Activated B cell treated with CpG ODN at 0.5 μM for 24 hours (primary cell): ENCODE results near the gene PPP1R27. TPM values are rescaled to one million over a fixed set of nuclear protein-coding genes. Genes with fewer than 3 reads are reported as not detected.

Experiments
- ATAC-seq: fragments of 200-7000 bp; cut with Tn5 transposase; one replicate; pipeline ENCODE4 v1.10.0; 2021; ENCODE audit warnings: low read depth, mild to moderate bottlenecking, moderate library complexity
- CTCF ChIA-PET: fragments of 350-600 bp; sonication (Branson Sonifier 250); formaldehyde crosslinking; loops from one replicate; lab custom pipeline; 2021; ENCODE audit warnings: antibody characterized with exemption; lab: Charles Lee
- POLR2A ChIA-PET: fragments of 350-600 bp; sonication (Branson Sonifier 250); formaldehyde crosslinking; loops from one replicate; lab custom pipeline; 2021; ENCODE audit warnings: antibody characterized with exemption; lab: Charles Lee
- DNase-seq: peaks from one replicate; pipeline ENCODE4 v3.0.0; 2022
- H3K27ac Mint-ChIP-seq: one replicate; pipeline ENCODE4 v1.8.0; 2020; ENCODE audit warnings: mixed read lengths
- H3K27me3 Mint-ChIP-seq: one replicate; pipeline ENCODE4 v1.8.0; 2021; ENCODE audit warnings: mixed read lengths
- H3K36me3 Mint-ChIP-seq: one replicate; pipeline ENCODE4 v1.8.0; 2021; ENCODE audit warnings: low read depth, mixed read lengths
- H3K4me1 Mint-ChIP-seq: one replicate; pipeline ENCODE4 v1.8.0; 2021; ENCODE audit warnings: mixed read lengths
- H3K4me3 Mint-ChIP-seq: one replicate; pipeline ENCODE4 v1.8.0; 2020; ENCODE audit warnings: mild to moderate bottlenecking, mixed read lengths
- H3K9me3 Mint-ChIP-seq: one replicate; pipeline ENCODE4 v1.8.0; 2020; ENCODE audit warnings: mixed read lengths
- CTCF ChIP-seq: fragments of 200-600 bp; IDR thresholded peaks from one replicate; pipeline ENCODE4 v1.8.0; 2022; ENCODE audit warnings: antibody characterized with exemption, mild to moderate bottlenecking
- intact Hi-C: fragments of 100-400 bp; cut with micrococcal nuclease; formaldehyde crosslinking; loops from one replicate; pipeline ENCODE4 v1.15.1; 2024
- total RNA-seq: library from RNA; stranded (reverse); gene quantifications from 2 replicates; pipeline ENCODE4 v1.2.3, GENCODE V29; 2022

Gene PPP1R27
- total RNA-seq, 1 donor from 2014 or later: not detected

- Mint-ChIP-seq H3K27me3 (no peaks in the 10 kb centered on the region), H3K4me1 (peaks cover 22% of the 10 kb centered on the region), H3K9me3 (no peaks in the 10 kb centered on the region), H3K27ac (peak overlapping the region; percentile 77), H3K4me3 (peak overlapping the region; percentile 84), H3K36me3 (peaks cover 6% of the 10 kb centered on the region)
- DNase-seq (no peak), ATAC-seq (no peak)
- ChIA-PET POLR2A (interaction anchor here (0.6 to 2.1 kb wide), 16 partner anchors 8 to 595 kb away, joined by 3 to 18 read pairs (median 6); partner anchors contain the start of genes ALYREF, ANAPC11, ARHGDIA and CENPX), CTCF (interaction anchor here (1.1 kb wide), 1 partner anchor 35 kb away, joined by 3 read pairs; no protein-coding TSS in a partner anchor)
- intact Hi-C loops: loop anchor here (1.0 kb wide), 3 partner anchors 27 to 189 kb away; partner anchors contain the start of genes LRRC45 and MRPL12
- no peak for TF ChIP-seq CTCF
These were observed 674 bp downstream of the PPP1R27 start for GRCh38 chr17:81833921-81834830.

- H3K27me3 Mint-ChIP-seq: no peaks in the 10 kb centered on the region
- intact Hi-C loops: loop anchor here (1.0 kb wide), 3 partner anchors 28 to 190 kb away; partner anchors contain the start of genes LRRC45 and MRPL12
- peaks cover 22% of the 10 kb centered on the region for H3K4me1 Mint-ChIP-seq
- H3K27ac Mint-ChIP-seq: peak within 1 kb of the TSS; percentile 91
- H3K4me3 Mint-ChIP-seq: peak within 1 kb of the TSS; percentile 92
- ChIA-PET CTCF (interaction anchor here (1.1 kb wide), 1 partner anchor 36 kb away, joined by 3 read pairs; no protein-coding TSS in a partner anchor), POLR2A (interaction anchor here (0.6 to 2.1 kb wide), 18 partner anchors 11 to 615 kb away, joined by 3 to 18 read pairs (median 6); partner anchors contain the start of genes ALYREF, ANAPC11, ARHGDIA and CENPX)
- H3K36me3 Mint-ChIP-seq: peaks cover 6% of the 10 kb centered on the region
- no peak for TF ChIP-seq CTCF
- ATAC-seq (peak; percentile 81), DNase-seq (peak; percentile 97)
- H3K9me3 Mint-ChIP-seq: no peaks in the 10 kb centered on the region
These were observed 1.5 kb downstream of the PPP1R27 start, which contains the start of gene MCRIP1 for GRCh38 chr17:81833160-81833920. MCRIP1 (minus strand) TSS chr17:81833291; CDS start chr17:81824506, 8,785 bp downstream.

GRCh38 chr17:81832608-81833159 is 2.2 kb downstream of the PPP1R27 start:
- H3K9me3 Mint-ChIP-seq: no peaks in the 10 kb centered on the region
- DNase-seq (no peak), ATAC-seq (peak; percentile 21)
- ChIA-PET CTCF (no interaction called here), POLR2A (interaction anchor here (0.6 to 2.1 kb wide), 15 partner anchors 11 to 606 kb away, joined by 3 to 18 read pairs (median 6); partner anchors contain the start of genes ARHGDIA, CENPX, DCXR and LRRC45)
- TF ChIP-seq CTCF: no peak
- H3K27me3 Mint-ChIP-seq: no peaks in the 10 kb centered on the region
- H3K4me1 Mint-ChIP-seq: peaks cover 25% of the 10 kb centered on the region
- intact Hi-C loops: loop anchor here (1.0 kb wide), 4 partner anchors 29 to 191 kb away; partner anchors contain the start of genes LRRC45 and MRPL12
- H3K27ac Mint-ChIP-seq: peak overlapping the region; percentile 91
- H3K4me3 Mint-ChIP-seq: peak overlapping the region; percentile 92
- peaks cover 6% of the 10 kb centered on the region for H3K36me3 Mint-ChIP-seq

GRCh38 chr17:81831957-81832607 is 2.8 kb downstream of the PPP1R27 start:
- peaks cover 6% of the 10 kb centered on the region for H3K36me3 Mint-ChIP-seq
- ChIA-PET CTCF (no interaction called here), POLR2A (interaction anchor here (0.6 to 2.1 kb wide), 5 partner anchors 22 to 605 kb away, joined by 3 to 6 read pairs (median 5); partner anchors contain the start of genes DCXR, NPLOC4 and TSPAN10)
- peaks cover 25% of the 10 kb centered on the region for H3K4me1 Mint-ChIP-seq
- H3K9me3 Mint-ChIP-seq: no peaks in the 10 kb centered on the region
- TF ChIP-seq CTCF: no peak
- intact Hi-C loops: loop anchor here (1.0 kb wide), 1 partner anchor 97 kb away; no protein-coding TSS in a partner anchor
- H3K4me3 Mint-ChIP-seq: peak overlapping the region; percentile 92
- peak; percentile 23 for ATAC-seq
- H3K27ac Mint-ChIP-seq: peak overlapping the region; percentile 91
- peak; percentile 23 for DNase-seq
- no peaks in the 10 kb centered on the region for H3K27me3 Mint-ChIP-seq
